Endothelial cell of umbilical vein (primary cell): ENCODE data around the gene RYR2. TPM values are rescaled to one million over a fixed set of nuclear protein-coding genes. Genes with fewer than 3 reads are reported as not detected.

ENCODE experiments used
- BruUV-seq: library from RNA; stranded (reverse); fragments of 400-500 nt; replicated peaks from 2 replicates; lab custom pipeline; 2021; lab: Mats Ljungman, UMichigan
- CTCF ChIA-PET: fragments of 300-600, 350-600 bp; sonication (Branson Sonifier 250); formaldehyde crosslinking; loops from one replicate; lab custom pipeline; 2021; ENCODE audit warnings: antibody characterized with exemption, inconsistent platforms; lab: Charles Lee
- POLR2A ChIA-PET: fragments of 300-600, 350-600 bp; sonication (Branson Sonifier 250); formaldehyde crosslinking; loops from one replicate; lab custom pipeline; 2021; ENCODE audit warnings: antibody characterized with exemption, inconsistent platforms; lab: Charles Lee
- DNase-seq: peaks from one replicate; pipeline ENCODE4 v3.0.0-alpha.2; 2011; ENCODE audit warnings: low read depth, low spot score
- FAIRE-seq: peaks from 2 replicates; lab custom pipeline; 2011; peaks lifted over from hg19 to GRCh38; lab: Jason Lieb, UNC
- H2AFZ ChIP-seq: 2 replicates; pipeline ENCODE4 v1.6.0; 2012; ENCODE audit warnings: low read depth, low read length, control low read depth, inconsistent platforms
- H3K27ac ChIP-seq: 2 replicates; pipeline ENCODE4 v1.5.1; 2011; ENCODE audit warnings: low read depth, mild to moderate bottlenecking, control low read depth, low read length, moderate library complexity; ENCODE audit not compliant: insufficient read depth
- H3K27me3 ChIP-seq, 2 experiments: 2 replicates each; pipeline versions ENCODE4 v1.6.0 to v1.6.1; 2011; ENCODE audit warnings: low read length in 2 of 2, mixed read lengths in 1 of 2; ENCODE audit not compliant: control insufficient read depth in 2 of 2, insufficient read depth in 2 of 2
- H3K36me3 ChIP-seq, 2 experiments: 2 replicates in 1 of 2; 3 replicates in 1 of 2; pipeline ENCODE4 v1.5.1; 2011; ENCODE audit warnings: low read length in 2 of 2, mild to moderate bottlenecking in 1 of 2, moderate library complexity in 1 of 2; ENCODE audit not compliant: control insufficient read depth in 2 of 2, insufficient read depth in 2 of 2; ENCODE audit errors: extremely low read depth in 1 of 2
- H3K4me1 ChIP-seq: 3 replicates; pipeline ENCODE4 v1.5.1; 2011; ENCODE audit warnings: mild to moderate bottlenecking, low read length; ENCODE audit not compliant: control insufficient read depth, insufficient read depth; ENCODE audit errors: extremely low read depth
- H3K4me2 ChIP-seq: 2 replicates; pipeline ENCODE4 v1.6.1; 2011; ENCODE audit warnings: low read length, control low read depth, mixed read lengths; ENCODE audit not compliant: insufficient read depth
- H3K4me3 ChIP-seq, 3 experiments: fragments of 200-600 bp in 1 of 3; sonication (generic), shearing (Covaris generic) in 1 of 3; replicated peaks in 1 of 3; 2 replicates each; pipeline ENCODE4 v1.5.1; 2011 to 2016; ENCODE audit warnings: control low read depth in 3 of 3, low read length in 3 of 3, mild to moderate bottlenecking in 2 of 3, inconsistent platforms in 1 of 3, low read depth in 1 of 3, moderate library complexity in 1 of 3; ENCODE audit not compliant: insufficient read depth in 1 of 3
- H3K79me2 ChIP-seq: 2 replicates; pipeline ENCODE4 v1.6.0; 2012; ENCODE audit warnings: low read length, inconsistent platforms; ENCODE audit not compliant: control insufficient read depth, insufficient read depth
- H3K9ac ChIP-seq: replicated peaks from 2 replicates; pipeline ENCODE3; 2011; ENCODE audit warnings: low read length, control low read depth; ENCODE audit not compliant: insufficient read depth; ENCODE audit errors: extremely low read depth
- H3K9me1 ChIP-seq: replicated peaks from 3 replicates; pipeline ENCODE4 v1.6.0; 2011; ENCODE audit warnings: mild to moderate bottlenecking, low read length; ENCODE audit not compliant: control insufficient read depth, insufficient read depth; ENCODE audit errors: extremely low read depth
- H3K9me3 ChIP-seq: replicated peaks from 2 replicates; pipeline ENCODE4 v1.5.1; 2012; ENCODE audit warnings: low read length, inconsistent platforms; ENCODE audit not compliant: control insufficient read depth, insufficient read depth
- H4K20me1 ChIP-seq: replicated peaks from 2 replicates; pipeline ENCODE3; 2011; ENCODE audit warnings: mild to moderate bottlenecking, low read length; ENCODE audit not compliant: control insufficient read depth, insufficient read depth; ENCODE audit errors: extremely low read depth
- CTCF ChIP-seq, 2 donors: IDR thresholded peaks; 1 replicate in 1 of 2; 2 replicates in 1 of 2; pipeline ENCODE4 v1.5.1; 2011; ENCODE audit warnings: low read length in 2 of 2, mild to moderate bottlenecking in 2 of 2, moderate library complexity in 2 of 2, control low read depth in 1 of 2, inconsistent platforms in 1 of 2, low read depth in 1 of 2; ENCODE audit not compliant: insufficient read depth in 1 of 2; ENCODE audit errors: extremely low read depth in 1 of 2
- EZH2 ChIP-seq: IDR thresholded peaks from 2 replicates; pipeline ENCODE4 v1.6.1; 2012; ENCODE audit warnings: borderline replicate concordance, low read depth, mild to moderate bottlenecking, moderate library complexity, low read length, inconsistent platforms; ENCODE audit not compliant: severe bottlenecking
- FOS ChIP-seq: IDR thresholded peaks from 2 replicates; pipeline ENCODE4 v1.6.1; 2011; ENCODE audit warnings: mild to moderate bottlenecking, low read length, moderate library complexity, borderline replicate concordance; ENCODE audit not compliant: insufficient read depth
- GATA2 ChIP-seq: IDR thresholded peaks from 2 replicates; pipeline ENCODE4 v1.7.0; 2011; ENCODE audit warnings: low read depth, mild to moderate bottlenecking, moderate library complexity, mixed read lengths, low read length; ENCODE audit not compliant: insufficient read length, insufficient read depth
- JUN ChIP-seq: IDR thresholded peaks from 2 replicates; pipeline ENCODE4 v1.6.1; 2011; ENCODE audit warnings: borderline replicate concordance, low read depth; ENCODE audit not compliant: insufficient read length, insufficient read depth
- MAX ChIP-seq: IDR thresholded peaks from 2 replicates; pipeline ENCODE4 v1.6.1; 2011; ENCODE audit not compliant: insufficient read depth, insufficient read length
- MYC ChIP-seq: IDR thresholded peaks from one replicate; pipeline ENCODE4 v1.6.1; 2011; ENCODE audit warnings: mild to moderate bottlenecking, low read depth, low read length
- POLR2A ChIP-seq: IDR thresholded peaks from 2 replicates; pipeline ENCODE4 v1.6.1; 2012; ENCODE audit warnings: low read depth, mild to moderate bottlenecking, control low read depth, low read length
- dilution Hi-C: fragments of 300-500 bp; cut with MboI; formaldehyde crosslinking; loops from one replicate; pipeline ENCODE4 v1.15.0; 2019; ENCODE audit warnings: low sequenced_read_pairs; ENCODE audit not compliant: extremely low pct_ligation_motif_present
- intact Hi-C: fragments of 100-400 bp; cut with micrococcal nuclease; formaldehyde crosslinking; loops from one replicate; pipeline ENCODE4 v1.10.0; 2022
- polyA plus RNA-seq, 4 experiments: library from polyadenylated mRNA; depleted of rRNA in 3 of 4; stranded (reverse) in 3 of 4; unstranded in 1 of 4; fragments of >200 nt; gene quantifications; 2 replicates each; pipeline versions ENCODE4 v1.2.1 to v1.2.3, GENCODE V29; 2011 to 2012; ENCODE audit warnings: missing spikeins in 1 of 4
- total RNA-seq: library from RNA; stranded (reverse); gene quantifications from 2 replicates; pipeline ENCODE4 v1.2.3, GENCODE V29; 2021

RYR2 gene
- total and polyA plus RNA-seq, 2 donors (not counting 3 experiments of a cell fraction or from before 2014, with no cell fraction given): not detected

GRCh38 chr1:237556911-237557310, 514.9 kb downstream of the RYR2 start:
- no TSS peak for BruUV-seq
- Histone ChIP-seq H3K9ac (no peak overlapping the region), H3K27me3 (no peaks in the 10 kb centered on the region), H3K79me2 (no peaks in the 10 kb centered on the region), H4K20me1 (no peaks in the 10 kb centered on the region), H3K9me1 (no peaks in the 10 kb centered on the region), H3K36me3 (no peaks in the 10 kb centered on the region), H3K27ac (no peak overlapping the region), H3K4me3 (no peak overlapping the region), H3K4me1 (no peaks in the 10 kb centered on the region), H3K9me3 (no peaks in the 10 kb centered on the region), H2AFZ (no peak overlapping the region), H3K4me2 (no peak overlapping the region)
- dilution Hi-C loops (no loop called here), intact Hi-C loops (no loop called here)
- TF ChIP-seq POLR2A (no peak), JUN (no peak), MAX (no peak), CTCF (IDR thresholded peaks at IDR 0.05; ENCODE audit: extremely low read depth in 1 of 2, insufficient read depth in 1 of 2, low read depth in 1 of 2, low read length in 2 of 2) (no peak), FOS (no peak), EZH2 (no peak), GATA2 (no peak), MYC (no peak)
- POLR2A ChIA-PET: no interaction called here
- FAIRE-seq: no peak
- CTCF ChIA-PET: interaction anchor here (0.7 kb wide), 1 partner anchor 508 kb away, joined by 4 read pairs; no protein-coding TSS in a partner anchor
- no peak for DNase-seq
